Measurements from ENCODE around the gene ANKRD40CL.

Gene ANKRD40CL

GRCh38 chr17:50775926-50776325 lies 8.6 kb upstream of the ANKRD40CL start:
- TF ChIP-seq CTCF (IDR thresholded peaks at IDR 0.05; ENCODE audit: borderline replicate concordance, control extremely low read depth, extremely low read depth, insufficient read depth, missing control alignments): no peak
- in situ Hi-C loops (cut with MboI; ENCODE audit: low sequenced_read_pairs, unreplicated experiment): no loop called here
- no peak for DNase-seq (ENCODE audit: low spot score)

GRCh38 chr17:50774225-50774803 lies 7.0 kb upstream of the ANKRD40CL start:
- in situ Hi-C loops (cut with MboI; ENCODE audit: low sequenced_read_pairs, unreplicated experiment): no loop called here
- no peak for TF ChIP-seq CTCF (IDR thresholded peaks at IDR 0.05; ENCODE audit: borderline replicate concordance, control extremely low read depth, extremely low read depth, insufficient read depth, missing control alignments)
- DNase-seq (ENCODE audit: low spot score): peak; percentile 6

GRCh38 chr17:50771991-50772785 lies 4.9 kb upstream of the ANKRD40CL start:
- TF ChIP-seq CTCF (IDR thresholded peaks at IDR 0.05; ENCODE audit: borderline replicate concordance, control extremely low read depth, extremely low read depth, insufficient read depth, missing control alignments): no peak
- peak; percentile 35 for DNase-seq (ENCODE audit: low spot score)
- in situ Hi-C loops (cut with MboI; ENCODE audit: low sequenced_read_pairs, unreplicated experiment): no loop called here

GRCh38 chr17:50770346-50770745 lies 3.0 kb upstream of the ANKRD40CL start:
- DNase-seq (ENCODE audit: low spot score): no peak
- in situ Hi-C loops (cut with MboI; ENCODE audit: low sequenced_read_pairs, unreplicated experiment): no loop called here
- TF ChIP-seq CTCF (IDR thresholded peaks at IDR 0.05; ENCODE audit: borderline replicate concordance, control extremely low read depth, extremely low read depth, insufficient read depth, missing control alignments): no peak

GRCh38 chr17:50769884-50770283 lies 2.6 kb upstream of the ANKRD40CL start:
- no peak for TF ChIP-seq CTCF (IDR thresholded peaks at IDR 0.05; ENCODE audit: borderline replicate concordance, control extremely low read depth, extremely low read depth, insufficient read depth, missing control alignments)
- DNase-seq (ENCODE audit: low spot score): no peak
- in situ Hi-C loops (cut with MboI; ENCODE audit: low sequenced_read_pairs, unreplicated experiment): no loop called here

GRCh38 chr17:50768346-50768761 lies 1.0 kb upstream of the ANKRD40CL start:
- no peak for TF ChIP-seq CTCF (IDR thresholded peaks at IDR 0.05; ENCODE audit: borderline replicate concordance, control extremely low read depth, extremely low read depth, insufficient read depth, missing control alignments)
- in situ Hi-C loops (cut with MboI; ENCODE audit: low sequenced_read_pairs, unreplicated experiment): no loop called here
- DNase-seq (ENCODE audit: low spot score): peak; percentile 6

Measured in GM13976 (cell line).